ENCODE data around the gene CDH16. TPM values are rescaled to one million over a fixed set of nuclear protein-coding genes. Genes with fewer than 3 reads are reported as not detected.

CDH16 gene
- total RNA-seq, 1 donor from 2014 or later, result not detected

- H2AFZ ChIP-seq (ENCODE audit: low read depth, low read length), result no peak overlapping the region
- Mint-ChIP-seq H3K36me3 (ENCODE audit: low read depth, unreplicated experiment) (peaks cover 3% of the 10 kb centered on the region), H3K9me3 (ENCODE audit: unreplicated experiment) (peaks cover 8% of the 10 kb centered on the region), H3K27ac (ENCODE audit: unreplicated experiment) (no peak overlapping the region), H3K4me1 (ENCODE audit: low read depth, unreplicated experiment) (peaks cover 4% of the 10 kb centered on the region), H3K4me3 (ENCODE audit: unreplicated experiment) (no peak overlapping the region), H3K27me3 (ENCODE audit: low read depth, unreplicated experiment) (peaks cover 20% of the 10 kb centered on the region)
- H4K20me1 ChIP-seq (ENCODE audit: insufficient read depth, low read length), result no peaks in the 10 kb centered on the region
- no peak overlapping the region for H3K4me3 ChIP-seq (ENCODE audit: insufficient read depth, low read depth, low read length)
- no peak overlapping the region for H3K4me2 ChIP-seq (ENCODE audit: low read length)
- DNase-seq (ENCODE audit: low read depth), result no peak
- H3K4me1 ChIP-seq (ENCODE audit: insufficient read depth, low read length), result peaks cover 8% of the 10 kb centered on the region
- no peaks in the 10 kb centered on the region for H3K36me3 ChIP-seq (ENCODE audit: insufficient read depth, low read length)
- no peak for TF ChIP-seq EZH2 (IDR thresholded peaks at IDR 0.05; ENCODE audit: insufficient read depth, low read length)
- TF ChIP-seq CTCF (IDR thresholded peaks at IDR 0.05; ENCODE audit: insufficient read depth, low read depth, low read length), result no peak
- H3K9ac ChIP-seq (ENCODE audit: low read length), result no peak overlapping the region
- H3K9me3 ChIP-seq (ENCODE audit: insufficient read depth, low read depth, low read length), result no peaks in the 10 kb centered on the region
- peaks cover 26% of the 10 kb centered on the region for H3K27me3 ChIP-seq (ENCODE audit: insufficient read depth, low read length)
- H3K27ac ChIP-seq (ENCODE audit: low read depth, low read length), result no peak overlapping the region
- FAIRE-seq, result no peak
- H3K79me2 ChIP-seq (ENCODE audit: insufficient read depth, low read length), result no peaks in the 10 kb centered on the region
Observed at GRCh38 chr16:66952430-66953110, 33.9 kb upstream of the CDH16 start.

DNA sequence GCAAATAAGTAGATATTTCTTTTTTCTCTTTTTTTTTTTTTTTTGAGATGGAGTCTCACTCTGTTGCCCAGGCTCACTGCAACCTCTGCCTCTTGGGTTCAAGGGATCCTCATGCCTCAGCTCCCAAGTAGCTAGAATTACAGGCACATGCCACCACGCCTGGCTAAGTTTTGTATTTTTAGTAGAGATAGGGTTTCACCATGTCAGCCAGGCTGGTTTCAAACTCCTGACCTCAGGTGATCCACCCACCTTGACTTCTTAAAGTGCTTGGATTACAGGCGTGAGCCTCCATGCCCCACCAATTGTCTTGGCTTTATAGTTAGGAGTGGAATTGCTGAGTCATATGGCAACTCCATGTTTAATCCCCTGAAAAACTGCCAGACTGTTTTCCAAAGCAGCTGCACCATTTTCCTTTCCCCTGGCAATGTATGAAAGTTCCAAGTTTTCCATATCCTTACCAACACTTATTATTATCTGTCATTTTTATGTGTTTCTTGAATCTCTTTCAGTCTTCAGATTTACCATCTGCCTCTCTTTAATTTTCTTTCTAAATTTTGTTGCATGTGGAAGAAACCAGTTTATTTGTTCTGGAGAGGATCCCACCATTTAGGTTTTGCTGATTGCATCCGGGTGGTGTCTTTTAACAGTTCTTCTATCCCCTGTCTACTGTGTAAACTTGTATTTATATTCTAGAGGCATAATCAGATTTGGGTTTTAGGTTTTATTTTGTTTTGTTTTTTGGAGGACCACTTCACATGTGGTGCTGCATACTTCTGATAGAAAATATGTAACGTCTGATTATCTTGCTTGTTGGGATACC is 32.5 kb upstream of the CDH16 start:
- H3K9me3 ChIP-seq (ENCODE audit: insufficient read depth, low read depth, low read length), result no peaks in the 10 kb centered on the region
- no peak overlapping the region for H3K4me2 ChIP-seq (ENCODE audit: low read length)
- Mint-ChIP-seq H3K36me3 (ENCODE audit: low read depth, unreplicated experiment) (peaks cover 3% of the 10 kb centered on the region), H3K4me3 (ENCODE audit: unreplicated experiment) (no peak overlapping the region), H3K9me3 (ENCODE audit: unreplicated experiment) (peaks cover 8% of the 10 kb centered on the region), H3K27ac (ENCODE audit: unreplicated experiment) (no peak overlapping the region), H3K4me1 (ENCODE audit: low read depth, unreplicated experiment) (peaks cover 4% of the 10 kb centered on the region), H3K27me3 (ENCODE audit: low read depth, unreplicated experiment) (peaks cover 23% of the 10 kb centered on the region)
- TF ChIP-seq CTCF (IDR thresholded peaks at IDR 0.05; ENCODE audit: insufficient read depth, low read depth, low read length), result no peak
- TF ChIP-seq EZH2 (IDR thresholded peaks at IDR 0.05; ENCODE audit: insufficient read depth, low read length), result no peak
- no peak overlapping the region for H2AFZ ChIP-seq (ENCODE audit: low read depth, low read length)
- H3K4me1 ChIP-seq (ENCODE audit: insufficient read depth, low read length), result peaks cover 9% of the 10 kb centered on the region
- no peak overlapping the region for H3K9ac ChIP-seq (ENCODE audit: low read length)
- no peaks in the 10 kb centered on the region for H4K20me1 ChIP-seq (ENCODE audit: insufficient read depth, low read length)
- no peak for DNase-seq (ENCODE audit: low read depth)
- no peak overlapping the region for H3K27ac ChIP-seq (ENCODE audit: low read depth, low read length)
- no peaks in the 10 kb centered on the region for H3K79me2 ChIP-seq (ENCODE audit: insufficient read depth, low read length)
- H3K36me3 ChIP-seq (ENCODE audit: insufficient read depth, low read length), result no peaks in the 10 kb centered on the region
- no peak for FAIRE-seq
- peaks cover 20% of the 10 kb centered on the region for H3K27me3 ChIP-seq (ENCODE audit: insufficient read depth, low read length)
- H3K4me3 ChIP-seq (ENCODE audit: insufficient read depth, low read depth, low read length), result no peak overlapping the region
